HCT116 (cell line): ENCODE data around the gene SLC2A4. TPM values are rescaled to one million over a fixed set of nuclear protein-coding genes. Genes with fewer than 3 reads are reported as not detected.

Experiments used
- ATAC-seq: fragments of 200-7000 bp; cut with Tn5 transposase; 2 replicates; pipeline ENCODE4 v1.9.1; 2020; ENCODE audit warnings: mild to moderate bottlenecking, moderate library complexity
- BruUV-seq: library from RNA; stranded (reverse); fragments of 400-500 nt; replicated peaks from 2 replicates; lab custom pipeline; 2021; lab: Mats Ljungman, UMichigan
- CTCF ChIA-PET: fragments of 300-600 bp; sonication (Branson Sonifier 250); formaldehyde crosslinking; loops from one replicate; lab custom pipeline; 2021; ENCODE audit warnings: antibody characterized with exemption; lab: Charles Lee
- POLR2A ChIA-PET: fragments of 300-600, 350-600 bp; sonication (Branson Sonifier 250); formaldehyde crosslinking; loops from one replicate; lab custom pipeline; 2021; ENCODE audit warnings: antibody characterized with exemption; lab: Charles Lee
- RAD21 ChIA-PET, 2 experiments: fragments of 300-600 bp; sonication (Branson Sonifier 250); formaldehyde crosslinking; loops; one replicate each; lab custom pipeline; 2023; ENCODE audit warnings: low total read pairs in 2 of 2; ENCODE audit not compliant: uncharacterized antibody in 2 of 2, unreplicated experiment in 2 of 2, low non-redundant PET in 1 of 2; lab: Charles Lee
- DNase-seq: peaks from one replicate; pipeline ENCODE4 v3.0.0-alpha.2; 2010; ENCODE audit warnings: low read depth, low spot score
- H2AFZ ChIP-seq: fragments of 200-600 bp; shearing (Covaris generic), sonication (generic); 2 replicates; pipeline ENCODE4 v1.6.1; 2017; ENCODE audit warnings: low read depth, mixed run types, mixed read lengths, antibody characterized with exemption, low read length; ENCODE audit not compliant: poor library complexity, severe bottlenecking
- H3K27ac ChIP-seq: 2 replicates; pipeline ENCODE4 v1.5.1; 2012; ENCODE audit warnings: low read depth, low read length
- H3K27me3 ChIP-seq: fragments of 200-600 bp; sonication (generic); 2 replicates; pipeline ENCODE4 v1.6.1; 2016; ENCODE audit warnings: mixed run types, low read length, mixed read lengths; ENCODE audit not compliant: insufficient read depth
- H3K36me3 ChIP-seq, 2 experiments: fragments of 200-500 bp in 1 of 2; fragments of 200-600 bp in 1 of 2; sonication (Bioruptor generic) in 1 of 2; sonication (generic) in 1 of 2; 2 replicates each; pipeline versions ENCODE4 v1.5.1 to v1.6.1; 2014 to 2016; ENCODE audit warnings: low read length in 2 of 2, inconsistent platforms in 1 of 2, mixed read lengths in 1 of 2, mixed run types in 1 of 2; ENCODE audit not compliant: insufficient read depth in 2 of 2, control insufficient read depth in 1 of 2
- H3K4me1 ChIP-seq, 2 experiments: fragments of 200-600 bp in 1 of 2; sonication (generic) in 1 of 2; 2 replicates each; pipeline versions ENCODE4 v1.5.1 to v1.6.1; 2012 to 2017; ENCODE audit warnings: low read length in 2 of 2, inconsistent platforms in 1 of 2, mild to moderate bottlenecking in 1 of 2, mixed read lengths in 1 of 2, mixed run types in 1 of 2, moderate library complexity in 1 of 2; ENCODE audit not compliant: insufficient read depth in 2 of 2, control insufficient read depth in 1 of 2
- H3K4me2 ChIP-seq: fragments of 200-600 bp; sonication (generic); 2 replicates; pipeline ENCODE4 v1.6.1; 2017; ENCODE audit warnings: mixed run types, low read length, mixed read lengths
- H3K4me3 ChIP-seq, 2 experiments: fragments of 200-600 bp in 1 of 2; sonication (generic) in 1 of 2; replicated peaks in 1 of 2; 2 replicates each; pipeline ENCODE4 v1.5.1; 2011 to 2016; ENCODE audit warnings: low read length in 2 of 2, control low read depth in 1 of 2, low read depth in 1 of 2, mild to moderate bottlenecking in 1 of 2, mixed read lengths in 1 of 2, mixed run types in 1 of 2
- H3K79me2 ChIP-seq: fragments of 200-600 bp; sonication (generic); 2 replicates; pipeline ENCODE4 v1.6.1; 2017; ENCODE audit warnings: mild to moderate bottlenecking, mixed run types, low read length, moderate library complexity, mixed read lengths; ENCODE audit not compliant: insufficient read depth
- H3K9ac ChIP-seq: fragments of 200-600 bp; sonication (generic); 2 replicates; pipeline ENCODE4 v1.6.1; 2016; ENCODE audit warnings: low read length, mixed read lengths
- H3K9me2 ChIP-seq: fragments of 200-600 bp; sonication (generic), shearing (Covaris generic); 2 replicates; pipeline ENCODE4 v1.6.1; 2017; ENCODE audit warnings: mixed run types, mild to moderate bottlenecking, moderate library complexity; ENCODE audit not compliant: insufficient read depth
- H3K9me3 ChIP-seq, 2 experiments: fragments of 200-500 bp in 1 of 2; fragments of 200-600 bp in 1 of 2; sonication (Bioruptor generic) in 1 of 2; sonication (generic) in 1 of 2; 2 replicates each; pipeline ENCODE4 v1.6.1; 2014 to 2017; ENCODE audit warnings: low read length in 2 of 2, mixed read lengths in 2 of 2, inconsistent platforms in 1 of 2, low read depth in 1 of 2, mild to moderate bottlenecking in 1 of 2, mixed run types in 1 of 2, moderate library complexity in 1 of 2; ENCODE audit not compliant: control insufficient read depth in 1 of 2, insufficient read depth in 1 of 2
- H4K20me1 ChIP-seq: fragments of 200-600 bp; sonication (generic), shearing (Covaris generic); 2 replicates; pipeline ENCODE4 v1.6.1; 2017; ENCODE audit warnings: mixed run types, mild to moderate bottlenecking, moderate library complexity; ENCODE audit not compliant: insufficient read depth
- CBX3 ChIP-seq: IDR thresholded peaks from 2 replicates; pipeline ENCODE4 v1.6.1; 2012; ENCODE audit warnings: low read depth
- CEBPB ChIP-seq: IDR thresholded peaks from 2 replicates; pipeline ENCODE4 v1.6.1; 2012; ENCODE audit warnings: low read depth
- EGR1 ChIP-seq: IDR thresholded peaks from 2 replicates; pipeline ENCODE4 v1.6.1; 2012; ENCODE audit warnings: low read depth
- ELF1 ChIP-seq: IDR thresholded peaks from 2 replicates; pipeline ENCODE4 v1.6.1; 2012; ENCODE audit warnings: low read depth, borderline replicate concordance
- EZH2 ChIP-seq: fragments of 200-600 bp; sonication (generic); IDR thresholded peaks from 2 replicates; pipeline ENCODE4 v1.6.1; 2017; ENCODE audit warnings: antibody characterized with exemption, mixed run types
- EZH2phosphoT487 ChIP-seq: fragments of 200-600 bp; IDR thresholded peaks from 2 replicates; pipeline ENCODE4 v1.6.1; 2018; ENCODE audit warnings: antibody characterized with exemption, borderline replicate concordance
- FOSL1 ChIP-seq: IDR thresholded peaks from 2 replicates; pipeline ENCODE4 v1.6.1; 2012; ENCODE audit warnings: low read depth
- JUND ChIP-seq: IDR thresholded peaks from 2 replicates; pipeline ENCODE4 v1.6.1; 2012
- MAX ChIP-seq: IDR thresholded peaks from 2 replicates; pipeline ENCODE4 v1.6.1; 2012
- POLR2AphosphoS5 ChIP-seq: IDR thresholded peaks from 2 replicates; pipeline ENCODE4 v1.6.1; 2011; ENCODE audit warnings: mild to moderate bottlenecking, low read depth, low read length, moderate library complexity
- RAD21 ChIP-seq: IDR thresholded peaks from 2 replicates; pipeline ENCODE4 v1.6.1; 2012; ENCODE audit warnings: low read depth, mild to moderate bottlenecking
- REST ChIP-seq: IDR thresholded peaks from 2 replicates; pipeline ENCODE4 v1.6.1; 2012; ENCODE audit warnings: low read depth
- SIN3A ChIP-seq: IDR thresholded peaks from 2 replicates; pipeline ENCODE4 v1.6.1; 2012; ENCODE audit warnings: low read depth
- SP1 ChIP-seq: IDR thresholded peaks from 2 replicates; pipeline ENCODE4 v1.6.1; 2012; ENCODE audit warnings: low read depth
- SRF ChIP-seq: IDR thresholded peaks from 2 replicates; pipeline ENCODE4 v1.6.1; 2012; ENCODE audit warnings: low read depth
- TCF7L2 ChIP-seq: IDR thresholded peaks from 2 replicates; pipeline ENCODE4 v1.7.0; 2011; ENCODE audit warnings: borderline replicate concordance, inconsistent platforms; ENCODE audit not compliant: insufficient read depth, insufficient read length; ENCODE audit errors: extremely low read depth
- YY1 ChIP-seq: IDR thresholded peaks from 2 replicates; pipeline ENCODE4 v1.6.1; 2011; ENCODE audit warnings: low read length, low read depth, moderate library complexity, mild to moderate bottlenecking; ENCODE audit not compliant: insufficient replicate concordance; ENCODE audit errors: extremely low read depth
- ZNF274 ChIP-seq: fragments of 200-500 bp; sonication (Bioruptor generic); IDR thresholded peaks from 2 replicates; pipeline ENCODE4 v1.6.1; 2014; ENCODE audit warnings: mild to moderate bottlenecking, low read depth, low read length, inconsistent platforms
- intact Hi-C: fragments of 100-400 bp; cut with micrococcal nuclease; formaldehyde crosslinking; loops from 2 replicates; pipeline ENCODE4 v1.10.0; 2022
- total RNA-seq: library from RNA; stranded (reverse); gene quantifications from one replicate; pipeline ENCODE4 v1.2.1, GENCODE V29; 2021; ENCODE audit not compliant: unreplicated experiment
- TF ChIP-seq, protein P1 (sequence below), 3 experiments: fragments of 200-600 bp in 1 of 3; sonication (generic) in 1 of 3; IDR thresholded peaks in 2 of 3; conservative IDR thresholded peaks in 1 of 3; 2 replicates each; pipeline ENCODE4 v1.5.1; 2012 to 2017; ENCODE audit warnings: low read depth in 2 of 3, low read length in 2 of 3, antibody characterized with exemption in 1 of 3, borderline replicate concordance in 1 of 3, control low read depth in 1 of 3, mild to moderate bottlenecking in 1 of 3, mixed read lengths in 1 of 3, mixed run types in 1 of 3, moderate library complexity in 1 of 3; ENCODE audit not compliant: insufficient read depth in 1 of 3
- TF ChIP-seq, protein P2 (sequence below): IDR thresholded peaks from 2 replicates; pipeline ENCODE4 v1.6.1; 2012

Gene SLC2A4
- total RNA-seq, 1 experiment from 2014 or later = 2.5 TPM

- Histone ChIP-seq H3K36me3 (no peaks in the 10 kb centered on the region), H3K4me3 (no peak overlapping the region), H3K4me2 (no peak overlapping the region), H3K9ac (no peak overlapping the region), H3K27me3 (no peaks in the 10 kb centered on the region), H2AFZ (no peak overlapping the region)
- ATAC-seq (no peak), DNase-seq (no peak)
- CTCF ChIA-PET = no interaction called here
- TF ChIP-seq FOSL1 = no peak
- TF ChIP-seq REST = no peak
- no peak for TF ChIP-seq CBX3
- TF ChIP-seq ZNF274 = no peak
- TF ChIP-seq SRF = no peak
- no peak for TF ChIP-seq SP1
- no peak for TF ChIP-seq TCF7L2
- no peak for TF ChIP-seq CEBPB
- TF ChIP-seq EGR1 = no peak
- no peak for TF ChIP-seq POLR2AphosphoS5
- TF ChIP-seq EZH2phosphoT487 = no peak
- TF ChIP-seq MAX = no peak
- no peak for TF ChIP-seq SIN3A
- TF ChIP-seq, protein P1, sequence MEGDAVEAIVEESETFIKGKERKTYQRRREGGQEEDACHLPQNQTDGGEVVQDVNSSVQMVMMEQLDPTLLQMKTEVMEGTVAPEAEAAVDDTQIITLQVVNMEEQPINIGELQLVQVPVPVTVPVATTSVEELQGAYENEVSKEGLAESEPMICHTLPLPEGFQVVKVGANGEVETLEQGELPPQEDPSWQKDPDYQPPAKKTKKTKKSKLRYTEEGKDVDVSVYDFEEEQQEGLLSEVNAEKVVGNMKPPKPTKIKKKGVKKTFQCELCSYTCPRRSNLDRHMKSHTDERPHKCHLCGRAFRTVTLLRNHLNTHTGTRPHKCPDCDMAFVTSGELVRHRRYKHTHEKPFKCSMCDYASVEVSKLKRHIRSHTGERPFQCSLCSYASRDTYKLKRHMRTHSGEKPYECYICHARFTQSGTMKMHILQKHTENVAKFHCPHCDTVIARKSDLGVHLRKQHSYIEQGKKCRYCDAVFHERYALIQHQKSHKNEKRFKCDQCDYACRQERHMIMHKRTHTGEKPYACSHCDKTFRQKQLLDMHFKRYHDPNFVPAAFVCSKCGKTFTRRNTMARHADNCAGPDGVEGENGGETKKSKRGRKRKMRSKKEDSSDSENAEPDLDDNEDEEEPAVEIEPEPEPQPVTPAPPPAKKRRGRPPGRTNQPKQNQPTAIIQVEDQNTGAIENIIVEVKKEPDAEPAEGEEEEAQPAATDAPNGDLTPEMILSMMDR (IDR thresholded peaks at IDR 0.05 in 2 of 3, conservative IDR thresholded peaks at IDR 0.05 in 1 of 3; ENCODE audit: borderline replicate concordance in 1 of 3, insufficient read depth in 1 of 3, low read depth in 2 of 3, low read length in 2 of 3) = no peak
- TF ChIP-seq, protein P2, sequence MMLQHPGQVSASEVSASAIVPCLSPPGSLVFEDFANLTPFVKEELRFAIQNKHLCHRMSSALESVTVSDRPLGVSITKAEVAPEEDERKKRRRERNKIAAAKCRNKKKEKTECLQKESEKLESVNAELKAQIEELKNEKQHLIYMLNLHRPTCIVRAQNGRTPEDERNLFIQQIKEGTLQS = no peak
- no peak for TF ChIP-seq ELF1
- TF ChIP-seq JUND = no peak
- no peak for TF ChIP-seq EZH2
- TF ChIP-seq YY1 = no peak
- no peak for TF ChIP-seq RAD21
- TF ChIP-seq, all 23 proteins: peak for 0
- intact Hi-C loops = no loop called here
- peaks cover 4 to 15% of the 10 kb centered on the region in 2 experiments; a peak in 3 of 4 replicates for H3K4me1 ChIP-seq
- no peaks in the 10 kb centered on the region for H4K20me1 ChIP-seq
- H3K79me2 ChIP-seq = no peaks in the 10 kb centered on the region
- no TSS peak for BruUV-seq
- no peaks in the 10 kb centered on the region for H3K9me2 ChIP-seq
- no peaks in the 10 kb centered on the region for H3K9me3 ChIP-seq
- no peak overlapping the region for H3K27ac ChIP-seq
- RAD21 ChIA-PET = no interaction called here
- POLR2A ChIA-PET = no interaction called here
Observed at GRCh38 chr17:7289256-7290032, 7.9 kb downstream of the SLC2A4 start.
